Ramos (cell line): ENCODE results near the gene MAN2B1.
"Not testable (repeated sequence)": the region's sequence is repeated elsewhere in the genome, so short reads cannot be mapped to it uniquely, and the experiment has no call there.

Source experiments
- in situ Hi-C: fragments of 300-500 bp; cut with MboI; formaldehyde crosslinking; loops from one replicate; pipeline ENCODE4 v1.14.3; 2022; ENCODE audit warnings: low sequenced_read_pairs; ENCODE audit not compliant: unreplicated experiment

MAN2B1 gene

DNA sequence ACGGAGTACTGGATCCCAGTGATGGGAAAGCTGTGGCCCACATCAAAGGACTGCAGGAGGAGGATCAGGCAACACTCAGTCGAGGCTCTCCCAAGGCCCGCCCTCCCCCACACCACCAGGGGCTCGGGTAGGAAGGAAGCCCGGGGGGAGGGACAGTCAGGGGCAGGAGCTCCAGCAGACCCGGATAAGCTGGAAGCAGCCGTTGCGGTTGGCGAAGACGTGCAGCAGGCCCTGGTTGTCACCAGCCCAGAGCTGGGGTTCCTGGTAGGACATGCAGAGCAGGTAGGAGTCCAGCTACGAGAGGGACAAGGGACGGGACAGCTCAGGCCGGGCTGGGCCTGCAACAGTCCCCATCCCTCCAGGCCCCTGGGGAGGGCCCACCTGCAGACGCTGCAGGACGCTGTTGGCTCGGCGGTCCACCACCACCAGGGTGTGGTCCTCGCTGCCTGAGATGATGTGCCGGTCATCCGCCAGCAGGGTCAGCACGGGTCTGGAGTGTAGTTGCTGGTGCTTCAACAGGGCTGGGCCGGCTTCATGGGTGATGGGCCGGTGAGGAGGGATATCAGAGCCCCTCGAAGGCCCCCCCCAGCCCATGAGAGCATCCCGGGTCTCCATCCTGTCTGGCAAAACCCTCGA lies 23.2 kb upstream of the MAN2B1 start:
- in situ Hi-C loops: no loop called here

DNA sequence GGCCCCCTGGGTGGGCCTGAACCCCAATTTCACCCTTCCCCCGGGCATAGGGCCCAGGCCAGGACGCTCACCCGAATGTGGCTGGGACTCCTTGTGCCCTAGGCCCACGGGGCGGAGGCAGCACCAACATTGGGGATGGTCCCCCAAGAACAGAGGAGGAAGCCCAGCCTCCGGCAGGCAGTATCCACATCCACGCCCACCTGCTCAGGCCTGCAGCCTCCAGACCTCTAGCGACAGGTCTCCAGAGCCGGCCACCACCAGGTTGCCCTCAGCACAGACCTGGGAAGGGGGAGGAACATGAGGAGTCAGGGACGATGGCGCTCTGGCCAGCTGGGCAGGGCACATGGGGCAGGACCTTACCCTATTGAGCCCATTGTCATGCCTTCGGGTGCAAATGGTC lies 22.5 kb upstream of the MAN2B1 start:
- in situ Hi-C loops: no loop called here

DNA sequence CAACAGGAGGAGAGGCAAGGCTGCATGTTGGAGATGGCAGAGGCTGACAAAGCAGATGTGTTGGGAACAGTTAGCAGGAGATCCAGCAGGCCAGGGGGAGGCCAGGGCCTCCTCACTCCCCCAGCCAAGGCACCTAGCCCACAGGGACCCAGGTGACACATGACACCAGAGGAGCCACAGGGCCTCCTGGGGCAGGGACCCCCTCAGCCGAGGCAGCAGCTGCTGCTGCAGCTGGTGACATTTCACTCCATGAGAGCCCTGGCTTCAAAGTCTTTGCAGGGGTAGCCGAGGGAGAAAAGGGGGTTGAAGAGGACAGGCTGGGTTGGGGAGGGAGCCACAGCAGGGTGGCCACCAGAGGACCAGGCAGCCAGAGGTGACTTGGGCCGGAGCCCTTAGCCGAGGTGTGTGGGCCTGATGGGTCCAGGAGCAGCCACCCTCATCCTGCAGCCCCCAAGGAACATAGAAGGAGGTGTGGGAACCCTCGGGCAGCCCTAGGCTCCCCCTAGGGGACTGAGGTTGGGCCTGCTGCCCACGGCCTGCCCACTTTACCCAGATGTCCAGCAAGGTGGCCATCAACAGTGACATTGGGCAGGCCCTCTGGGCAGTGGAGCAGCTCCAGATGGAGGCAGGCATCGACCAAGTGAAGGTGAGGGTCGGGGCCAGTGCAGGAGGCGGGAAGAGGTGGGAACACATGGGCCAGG lies 21.1 kb upstream of the MAN2B1 start, which contains the start of gene GNG14:
GNG14 (plus strand) TSS at position 503 of the 701 bp plus-strand sequence; CDS start at position 554, 51 bp downstream.
- in situ Hi-C loops: no loop called here

DNA sequence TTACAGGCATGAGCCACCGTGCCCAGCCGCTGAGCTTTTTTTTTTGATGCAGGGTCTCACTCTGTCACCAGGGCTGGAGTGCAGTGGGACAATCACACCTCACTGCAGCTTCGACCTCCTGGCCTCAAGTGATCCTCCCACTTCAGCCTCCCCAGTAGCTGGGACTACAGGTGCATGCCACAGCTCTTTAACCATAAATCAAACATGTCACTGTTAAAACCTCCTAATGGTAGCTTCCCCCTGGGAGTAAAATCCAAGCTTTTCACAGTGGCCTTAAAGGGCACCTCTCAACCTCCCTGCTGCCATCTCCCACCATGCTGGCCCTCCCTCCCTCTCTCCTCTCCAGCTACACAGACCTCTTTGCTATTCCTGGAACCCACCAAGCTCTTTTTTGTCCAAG lies 19.3 kb upstream of the MAN2B1 start:
- in situ Hi-C loops: no loop called here

DNA sequence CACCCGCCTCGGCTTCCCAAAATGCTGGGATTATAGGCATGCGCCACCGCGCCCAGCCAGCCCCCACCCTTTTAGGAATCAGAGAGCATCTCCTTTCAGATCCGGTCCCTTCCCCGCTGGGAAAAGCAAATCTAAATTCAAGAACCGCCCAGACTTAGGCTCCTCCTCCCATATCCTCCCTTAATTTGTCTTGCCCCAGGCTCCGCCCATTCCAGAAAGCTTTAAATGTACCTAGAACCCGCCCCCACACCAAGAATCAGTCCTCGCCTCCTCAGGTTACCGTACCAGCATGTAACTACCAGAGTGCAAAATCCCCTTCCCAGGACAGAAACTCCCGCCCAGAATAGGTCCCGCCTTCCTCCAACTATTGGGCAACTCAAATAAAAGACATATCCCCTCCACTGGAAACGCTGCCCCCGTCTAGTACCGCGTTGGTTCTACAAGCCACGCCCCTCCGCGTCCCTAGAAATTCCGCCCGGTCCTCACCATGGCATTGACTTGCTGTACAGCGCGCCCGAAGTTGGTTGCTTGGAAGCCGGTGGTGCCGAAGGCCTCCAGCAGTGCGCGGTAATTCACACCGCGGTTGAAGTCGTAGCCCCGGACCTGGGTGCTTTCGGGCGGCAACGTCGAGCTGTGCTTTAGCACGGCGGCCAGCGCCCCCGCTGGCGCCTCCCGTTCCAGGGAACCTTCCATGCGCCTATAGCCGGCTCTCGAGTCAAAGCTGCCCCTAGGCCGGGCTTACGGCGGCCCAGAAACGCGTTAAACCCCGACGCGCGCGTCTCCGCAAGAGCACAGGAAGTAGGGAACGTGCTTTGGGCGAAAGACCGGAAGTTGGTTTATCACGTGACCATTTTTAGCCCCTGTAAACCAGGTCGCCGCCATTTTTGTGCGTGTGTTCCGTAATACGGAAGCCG lies 14.8 kb upstream of the MAN2B1 start, which contains the start of gene DHPS:
DHPS (minus strand) TSS at position 807 of the 914 bp plus-strand sequence; CDS start at position 693, 114 bp downstream.
- in situ Hi-C loops: no loop called here

DNA sequence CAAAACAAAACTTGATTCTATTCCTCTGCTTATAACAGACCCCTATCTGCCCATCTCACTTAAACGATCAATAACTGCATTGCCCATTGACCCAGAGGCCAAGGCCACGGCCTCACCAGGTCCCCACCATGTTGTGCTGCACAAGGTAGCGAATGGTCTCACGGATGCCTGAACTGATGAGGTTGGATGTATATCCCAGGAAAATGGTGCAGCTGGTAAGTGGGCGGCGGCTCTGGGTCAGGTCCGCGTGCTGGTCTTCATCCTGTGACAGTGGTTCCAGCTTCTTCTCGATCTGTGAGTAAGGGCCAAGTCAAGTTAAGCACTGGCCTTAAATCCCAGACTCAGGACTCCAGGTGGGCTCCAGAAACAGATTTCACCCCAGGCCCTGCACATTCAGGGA lies 13.5 kb upstream of the MAN2B1 start:
- in situ Hi-C loops: no loop called here

DNA sequence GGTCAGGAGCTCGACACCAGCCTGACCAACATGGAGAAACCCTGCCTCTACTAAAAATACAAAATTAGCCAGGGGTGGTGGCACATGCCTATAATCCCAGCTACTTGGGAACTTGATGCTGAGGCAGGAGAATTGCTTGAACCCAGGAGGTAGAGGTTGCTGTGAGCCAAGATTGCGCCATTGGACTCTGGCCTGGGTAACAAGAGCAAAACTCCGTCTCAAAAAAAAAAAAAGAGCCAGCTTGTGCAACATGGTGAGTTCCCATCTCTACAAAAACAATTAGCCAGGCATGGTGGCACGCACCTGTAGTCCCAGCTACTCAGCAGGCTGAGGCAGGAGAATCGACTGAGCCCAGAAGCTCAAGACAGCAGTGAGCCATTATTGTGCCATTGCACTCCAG lies 11.5 kb upstream of the MAN2B1 start:
- in situ Hi-C loops: not testable (repeated sequence)

DNA sequence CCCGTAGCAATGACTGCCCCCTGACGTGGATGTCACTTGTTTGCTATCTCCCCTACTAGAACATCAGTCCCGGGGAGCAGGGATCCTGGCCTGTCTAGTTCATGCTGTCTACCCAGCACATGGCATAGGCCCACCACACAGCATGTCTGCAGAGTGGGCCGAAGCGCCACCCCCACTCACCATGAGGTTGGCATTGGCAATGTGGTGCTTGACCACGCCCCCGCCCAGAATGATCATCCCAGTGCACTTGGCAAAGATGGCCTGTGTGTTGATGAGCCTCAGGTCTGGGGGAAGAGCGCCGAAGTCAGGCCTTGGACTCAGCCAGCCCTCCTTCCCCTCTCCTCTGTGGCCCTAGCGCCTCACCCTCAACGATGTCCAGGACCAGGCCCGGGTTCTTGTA lies 10.4 kb upstream of the MAN2B1 start:
- in situ Hi-C loops: no loop called here

DNA sequence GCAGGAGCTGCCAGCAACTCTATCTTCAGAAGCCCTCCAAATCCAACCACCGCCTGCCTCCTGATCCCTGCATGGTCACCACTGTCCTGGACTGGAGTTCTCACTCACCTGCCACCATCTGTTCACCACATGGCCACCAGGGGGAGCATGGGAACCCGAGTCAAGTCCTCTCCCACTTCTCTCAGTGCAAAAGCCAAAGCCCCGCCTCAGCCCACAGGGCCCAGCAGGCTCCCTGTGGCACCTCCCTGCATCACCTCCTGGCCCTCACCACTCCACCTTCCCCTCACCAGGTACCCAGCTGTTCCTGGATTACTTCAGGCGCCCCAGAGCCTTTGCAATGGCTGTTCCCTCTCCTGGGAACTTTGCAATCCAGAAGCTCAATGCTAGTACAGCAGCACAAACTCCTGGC lies 9.8 kb upstream of the MAN2B1 start:
- in situ Hi-C loops: no loop called here

DNA sequence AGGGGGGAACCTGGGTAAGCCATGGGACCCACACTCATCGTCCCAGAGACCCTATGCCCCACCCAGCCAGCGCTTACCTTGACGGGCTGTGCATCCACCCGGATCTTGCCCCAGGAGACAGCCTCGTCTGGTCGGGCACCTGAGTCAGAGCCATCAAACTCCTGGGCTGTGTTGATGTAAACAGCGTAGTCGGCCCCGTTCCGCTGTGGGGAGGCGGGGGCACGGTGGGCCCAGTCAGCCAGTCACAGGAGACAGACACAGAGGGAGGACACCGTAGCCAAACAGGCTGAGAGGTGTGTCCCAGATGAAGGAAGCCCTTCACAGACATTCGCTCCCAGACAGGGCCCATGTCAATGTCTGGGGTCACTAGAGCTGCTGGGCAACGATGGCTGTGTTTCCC lies 9.4 kb upstream of the MAN2B1 start:
- in situ Hi-C loops: no loop called here

DNA sequence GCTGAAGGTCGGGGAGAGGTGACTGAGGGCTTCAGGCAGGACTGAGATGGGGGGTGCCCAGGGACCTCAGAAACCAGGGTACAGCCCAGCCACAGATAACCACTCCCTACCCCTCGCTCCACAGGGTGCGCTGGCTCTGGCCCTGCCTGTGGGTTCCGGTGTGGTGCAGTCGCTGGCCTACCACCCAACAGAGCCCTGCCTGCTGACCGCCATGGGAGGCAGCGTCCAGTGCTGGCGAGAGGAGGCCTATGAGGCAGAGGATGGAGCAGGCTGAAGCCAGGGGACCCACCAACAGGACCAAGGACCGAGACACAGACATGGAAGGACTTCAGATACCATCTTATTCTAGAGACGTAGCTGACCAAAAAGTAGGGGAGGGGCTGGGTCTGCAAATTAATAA lies 8.9 kb upstream of the MAN2B1 start:
- in situ Hi-C loops: no loop called here

DNA sequence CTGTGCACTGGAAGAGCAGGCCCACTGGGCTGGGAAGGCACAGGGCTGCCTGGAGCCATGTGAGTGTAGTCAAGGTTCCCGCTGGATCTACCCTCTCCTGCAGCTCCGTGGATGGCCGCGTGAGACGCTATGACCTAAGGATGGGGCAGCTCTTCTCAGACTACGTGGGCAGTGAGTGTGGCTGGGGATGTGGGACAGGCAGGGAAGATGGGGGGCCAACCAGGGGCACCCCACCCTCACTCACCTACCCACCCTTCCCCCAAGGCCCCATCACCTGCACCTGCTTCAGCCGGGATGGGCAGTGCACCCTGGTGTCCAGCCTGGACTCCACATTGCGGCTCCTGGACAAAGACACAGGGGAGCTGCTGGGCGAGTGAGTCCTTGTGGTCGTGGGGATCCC lies 6.2 kb upstream of the MAN2B1 start:
- in situ Hi-C loops: loop anchor here (5.0 kb wide), 1 partner anchor 110 kb away; no protein-coding TSS in a partner anchor

DNA sequence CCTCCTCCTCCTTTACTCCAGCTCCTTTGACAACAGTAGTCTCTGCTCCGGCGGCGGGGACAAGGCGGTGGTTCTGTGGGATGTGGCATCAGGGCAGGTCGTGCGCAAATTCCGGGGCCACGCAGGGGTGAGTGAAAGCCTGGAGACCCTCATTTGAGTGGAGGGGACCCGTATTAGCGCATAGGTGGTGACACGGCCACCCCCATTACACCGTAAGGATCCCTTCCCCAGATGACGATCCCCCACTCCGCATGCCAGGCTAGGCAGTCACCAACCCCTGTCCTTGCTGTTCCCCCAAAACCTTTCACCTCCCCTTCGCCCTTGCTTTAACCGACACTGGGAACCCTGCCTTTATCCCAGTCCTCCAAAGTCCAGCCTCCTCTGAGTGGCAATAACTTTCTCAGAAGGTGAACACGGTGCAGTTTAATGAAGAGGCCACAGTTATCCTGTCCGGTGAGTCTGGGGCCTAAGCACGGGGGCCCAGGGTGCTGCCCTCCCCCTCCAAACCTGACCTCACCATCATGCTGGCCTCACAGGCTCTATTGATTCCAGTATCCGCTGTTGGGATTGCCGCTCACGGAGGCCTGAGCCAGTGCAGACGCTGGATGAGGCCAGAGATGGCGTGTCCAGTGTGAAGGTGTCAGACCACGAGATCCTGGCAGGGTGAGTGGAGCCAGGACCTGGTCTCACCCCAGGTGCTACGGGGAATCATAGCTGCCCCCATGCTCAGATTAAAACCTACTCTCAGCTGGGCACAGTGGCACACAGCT lies 3.8 kb upstream of the MAN2B1 start:
- in situ Hi-C loops: loop anchor here (5.0 kb wide), 1 partner anchor 108 kb away; no protein-coding TSS in a partner anchor

DNA sequence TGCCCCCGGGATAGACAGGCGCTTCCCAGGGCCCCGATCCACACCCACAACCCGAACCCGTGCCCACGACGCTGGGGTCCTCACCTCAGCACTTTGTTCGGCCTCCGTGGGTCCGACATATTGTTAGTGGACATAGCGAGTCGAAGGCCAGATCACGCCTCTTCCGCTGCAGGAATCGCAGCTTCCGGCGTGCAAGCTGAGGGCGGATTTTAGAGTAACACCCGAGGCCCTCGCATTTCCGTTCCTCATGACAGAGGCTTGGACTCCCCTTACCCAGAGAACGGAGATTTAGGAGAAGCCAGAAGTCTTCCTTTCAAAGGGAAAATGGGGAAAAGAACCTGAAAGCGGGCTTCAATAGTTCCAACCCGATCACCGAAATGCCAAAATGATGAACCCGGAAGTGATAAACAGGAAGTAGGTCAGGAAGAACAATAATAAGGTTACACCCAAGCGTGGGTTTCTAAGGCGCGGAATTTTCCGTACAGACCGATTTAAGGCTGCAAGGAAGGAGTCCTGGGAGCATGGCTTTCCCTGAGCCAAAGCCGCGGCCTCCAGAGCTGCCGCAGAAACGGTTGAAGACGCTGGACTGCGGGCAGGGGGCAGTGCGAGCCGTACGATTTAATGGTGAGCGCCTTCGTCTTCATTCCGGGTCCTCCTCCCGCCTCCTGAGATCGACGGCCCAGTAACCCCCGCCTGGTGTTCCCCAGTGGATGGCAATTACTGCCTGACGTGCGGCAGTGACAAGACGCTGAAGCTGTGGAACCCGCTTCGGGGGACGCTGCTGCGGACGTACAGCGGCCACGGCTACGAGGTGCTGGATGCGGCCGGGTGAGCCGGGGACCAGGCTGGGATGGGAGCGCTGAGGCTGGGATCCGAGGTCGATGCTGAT lies 3.0 kb upstream of the MAN2B1 start:
- in situ Hi-C loops: loop anchor here (5.0 kb wide), 1 partner anchor 107 kb away; no protein-coding TSS in a partner anchor

DNA sequence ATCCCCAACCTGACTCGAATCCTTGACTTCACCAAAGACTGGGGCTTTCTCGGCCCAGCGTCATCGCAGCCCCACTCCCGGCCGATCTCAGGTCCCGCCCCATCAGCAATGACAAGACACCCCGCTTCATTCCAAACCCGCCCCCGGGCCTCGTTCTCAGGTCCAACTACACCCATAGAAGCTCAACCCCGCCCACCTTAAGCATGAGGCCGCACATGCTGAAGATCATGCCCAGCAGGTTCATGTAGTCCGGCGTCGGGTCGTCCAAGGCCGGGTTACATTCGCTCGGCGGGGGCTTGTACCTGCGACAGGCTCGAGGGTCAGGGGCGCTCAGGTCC lies 2.4 kb upstream of the MAN2B1 start:
- in situ Hi-C loops: no loop called here

DNA sequence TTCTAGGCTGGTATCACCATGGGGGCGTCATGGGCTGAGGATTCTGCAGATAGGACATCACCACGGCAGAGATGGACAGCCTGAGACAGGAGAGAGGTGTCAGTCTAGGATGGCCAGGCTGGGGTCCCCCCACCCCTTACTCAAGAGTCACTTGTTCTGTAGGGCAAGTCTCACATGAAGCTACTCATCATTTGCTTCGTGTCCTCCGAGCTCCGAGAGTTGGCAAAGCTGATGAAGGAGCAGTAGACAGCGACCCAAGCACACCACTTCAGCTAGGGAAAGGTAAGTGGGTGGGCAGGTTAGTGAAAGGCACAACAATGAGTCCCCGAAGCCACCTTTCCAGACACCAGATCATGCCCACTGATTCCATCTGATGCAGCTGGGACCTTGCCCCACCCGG lies 1.8 kb upstream of the MAN2B1 start:
- in situ Hi-C loops: no loop called here

DNA sequence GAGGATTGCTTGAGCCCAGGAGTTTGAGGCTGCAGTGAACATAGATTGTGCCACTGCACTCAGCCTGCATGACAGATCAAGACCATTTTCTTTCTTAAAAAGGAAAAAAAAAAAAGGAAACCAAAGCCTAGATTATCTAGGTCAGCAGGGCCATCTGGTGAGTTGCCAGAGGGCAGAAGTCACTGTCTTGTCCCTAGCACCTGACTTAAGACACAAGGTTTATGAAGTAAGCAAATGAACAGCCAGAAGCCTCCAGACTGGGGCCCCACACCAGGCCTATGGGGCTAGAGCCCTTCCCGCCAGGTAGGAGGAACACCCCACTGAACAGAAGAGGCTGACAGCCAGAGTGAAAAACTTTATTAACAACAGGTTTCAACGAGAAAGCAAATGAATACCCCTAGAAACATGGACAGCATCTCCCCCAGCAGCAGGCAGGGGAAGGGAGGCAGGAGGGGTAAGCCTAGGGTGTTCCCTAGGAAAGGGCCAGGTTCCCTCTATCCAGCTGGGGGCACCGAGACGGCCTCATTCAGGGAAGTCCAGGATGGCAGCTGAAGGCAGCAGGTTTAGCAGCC lies 1.3 kb upstream of the MAN2B1 start:
- in situ Hi-C loops: no loop called here

DNA sequence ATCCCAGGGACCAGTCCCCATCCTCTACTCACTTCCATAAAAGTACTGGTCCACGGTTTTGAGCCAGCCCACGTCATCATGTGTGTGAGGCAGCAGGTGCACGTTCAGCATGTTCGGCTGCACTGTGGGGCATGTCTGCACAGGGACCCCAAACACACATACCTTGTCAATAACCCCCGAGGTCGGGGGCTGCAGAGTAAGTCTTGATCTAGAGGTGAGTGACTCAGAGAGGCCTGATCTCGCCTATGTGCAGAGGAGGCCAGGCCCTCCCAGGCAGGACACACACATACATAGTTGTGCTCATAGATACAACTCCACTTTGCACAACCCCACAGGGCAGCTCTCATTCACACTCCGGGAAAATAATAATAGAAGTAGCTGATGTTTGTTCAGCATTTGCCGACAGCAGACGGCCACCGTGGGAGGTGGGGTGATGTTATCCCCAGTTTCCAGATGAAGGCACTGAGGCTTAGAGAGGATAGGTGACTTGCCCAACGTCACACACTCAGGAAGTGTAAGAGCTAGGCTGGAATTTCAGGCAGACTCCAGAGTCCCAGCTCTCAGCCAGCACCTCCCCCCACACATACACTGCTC lies 774 bp downstream of the MAN2B1 start:
- in situ Hi-C loops: no loop called here

DNA sequence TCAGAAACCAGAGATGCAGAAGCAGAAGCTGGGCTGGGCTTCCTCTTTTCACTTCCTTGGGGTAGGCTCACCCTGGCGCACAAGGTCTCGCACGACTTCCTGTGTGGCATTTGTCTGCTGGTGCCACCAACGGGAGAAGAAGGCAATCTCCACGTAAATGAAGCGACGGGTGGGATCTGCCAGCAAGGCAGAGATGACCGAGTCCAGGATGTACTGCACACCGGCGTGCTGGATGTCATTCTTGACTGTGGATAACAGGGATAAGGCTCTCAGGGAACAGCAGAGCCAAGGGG lies 1.3 kb downstream of the MAN2B1 start:
- in situ Hi-C loops: no loop called here
